Subcutaneous abdominal adipose tissue (tissue), 5 donors: Measurements from ENCODE around the gene REEP2.

Source experiments
- H3K27ac ChIP-seq: one replicate; pipeline ENCODE4 v1.7.0; 2013; ENCODE audit warnings: low read depth, mild to moderate bottlenecking, inconsistent platforms, low read length, moderate library complexity
- H3K27me3 ChIP-seq, 5 donors: one replicate each; pipeline ENCODE4 v1.7.0; 2013; ENCODE audit warnings: low read length in 5 of 5, inconsistent platforms in 1 of 5; ENCODE audit not compliant: control insufficient read depth in 5 of 5, insufficient read depth in 4 of 5
- H3K36me3 ChIP-seq, 5 donors: one replicate each; pipeline ENCODE4 v1.7.0; 2013; ENCODE audit warnings: low read length in 5 of 5; ENCODE audit not compliant: control insufficient read depth in 5 of 5, insufficient read depth in 5 of 5
- H3K4me1 ChIP-seq, 5 donors: one replicate each; pipeline ENCODE4 v1.7.0; 2013; ENCODE audit warnings: low read length in 5 of 5, mild to moderate bottlenecking in 3 of 5, moderate library complexity in 1 of 5; ENCODE audit not compliant: control insufficient read depth in 5 of 5, insufficient read depth in 5 of 5
- H3K4me3 ChIP-seq, 5 donors: one replicate each; pipeline ENCODE4 v1.7.0; 2013; ENCODE audit warnings: low read length in 5 of 5, low read depth in 1 of 5
- H3K9ac ChIP-seq, 5 donors: one replicate each; pipeline ENCODE4 v1.7.0; 2013; ENCODE audit warnings: low read length in 5 of 5, mild to moderate bottlenecking in 4 of 5, moderate library complexity in 3 of 5
- H3K9me3 ChIP-seq, 5 donors: one replicate each; pipeline ENCODE4 v1.7.0; 2013; ENCODE audit warnings: low read length in 5 of 5; ENCODE audit not compliant: control insufficient read depth in 5 of 5
- donor health status: healthy.
- donor health status: healthy.
- donor health status: healthy.
- donor health status: healthy.
- donor health status: healthy.

REEP2 gene

DNA sequence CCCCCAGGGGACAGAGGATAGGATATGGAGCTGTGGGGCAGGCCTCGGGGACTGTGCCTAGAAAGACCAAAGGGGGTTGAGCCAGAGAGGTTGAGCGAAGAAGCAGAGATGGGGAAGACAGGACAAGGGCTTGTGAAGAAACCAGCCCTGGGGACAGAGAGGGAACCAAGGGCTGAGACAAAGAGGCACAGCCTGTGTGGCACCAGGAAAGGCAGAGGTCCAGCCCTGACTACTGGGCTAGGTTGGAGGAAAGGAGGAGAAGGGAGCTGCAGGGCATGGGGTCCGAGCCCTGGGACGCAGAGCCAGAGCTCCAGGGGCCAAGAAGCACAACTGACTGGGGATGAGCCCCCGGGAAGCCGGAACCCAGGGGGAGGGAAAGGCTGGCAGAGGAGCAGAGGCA is 9.2 kb downstream of the REEP2 start:
- Histone ChIP-seq H3K27me3 (no peaks in the 10 kb centered on the region), H3K9ac (no peak overlapping the region), H3K27ac (no peak overlapping the region), H3K4me1 (peaks cover 2 to 22% (median 17%) of the 10 kb centered on the region in 5 donors), H3K4me3 (no peak overlapping the region), H3K9me3 (no peaks in the 10 kb centered on the region), H3K36me3 (peaks cover 0 to 2% (median 0%) of the 10 kb centered on the region in 5 donors)

DNA sequence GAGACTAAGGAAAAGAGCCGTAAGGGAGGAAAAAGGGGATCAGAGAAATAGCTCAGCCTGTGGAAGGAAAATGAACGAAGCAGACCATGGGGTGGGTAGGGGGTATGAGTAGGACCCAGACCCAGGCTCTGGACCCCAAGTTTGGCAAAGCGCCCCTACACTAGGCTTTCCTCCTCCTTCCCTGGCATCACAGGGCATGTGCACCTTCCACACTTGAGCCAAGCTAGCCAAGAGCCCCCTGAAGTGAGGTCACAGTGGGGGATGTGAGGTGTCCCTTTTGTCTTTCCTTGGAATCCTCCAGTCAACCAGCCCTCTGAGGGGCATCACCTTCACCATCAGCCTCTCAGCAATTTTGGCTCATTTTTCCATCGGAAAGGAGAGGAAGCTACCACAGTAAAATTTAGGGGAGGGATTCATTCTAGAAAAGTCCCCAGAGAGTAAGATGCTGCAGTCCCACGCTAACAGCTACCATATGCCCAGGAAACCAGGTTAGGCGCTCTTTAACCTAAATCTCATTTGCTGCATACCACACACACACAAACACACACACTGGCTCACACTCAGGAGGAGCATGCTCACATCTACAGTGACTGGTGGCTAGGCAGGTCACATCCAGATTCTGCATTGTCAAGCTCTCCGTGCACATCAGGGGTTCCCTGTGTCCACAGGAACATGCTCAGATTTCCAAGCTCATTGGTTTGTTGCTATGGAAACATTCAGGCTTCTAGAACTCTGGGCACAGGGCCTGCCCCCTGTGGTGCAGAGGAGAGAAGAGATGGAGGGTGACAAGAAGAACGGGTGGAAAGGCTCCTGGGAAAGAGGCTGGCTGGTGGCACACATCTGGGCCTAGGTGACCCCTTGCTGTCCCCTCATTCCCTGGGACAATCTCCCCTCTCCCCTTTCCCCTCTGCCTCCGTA is 9.9 kb downstream of the REEP2 start:
- H3K4me3 ChIP-seq, result no peak overlapping the region
- H3K27ac ChIP-seq, result no peak overlapping the region
- peaks cover 0 to 2% (median 0%) of the 10 kb centered on the region in 5 donors for H3K36me3 ChIP-seq
- no peaks in the 10 kb centered on the region for H3K9me3 ChIP-seq
- no peak overlapping the region for H3K9ac ChIP-seq
- H3K27me3 ChIP-seq, result peaks cover 0 to under 1% (median 0%) of the 10 kb centered on the region in 5 donors
- H3K4me1 ChIP-seq, result peaks cover 2 to 18% (median 12%) of the 10 kb centered on the region in 5 donors

DNA sequence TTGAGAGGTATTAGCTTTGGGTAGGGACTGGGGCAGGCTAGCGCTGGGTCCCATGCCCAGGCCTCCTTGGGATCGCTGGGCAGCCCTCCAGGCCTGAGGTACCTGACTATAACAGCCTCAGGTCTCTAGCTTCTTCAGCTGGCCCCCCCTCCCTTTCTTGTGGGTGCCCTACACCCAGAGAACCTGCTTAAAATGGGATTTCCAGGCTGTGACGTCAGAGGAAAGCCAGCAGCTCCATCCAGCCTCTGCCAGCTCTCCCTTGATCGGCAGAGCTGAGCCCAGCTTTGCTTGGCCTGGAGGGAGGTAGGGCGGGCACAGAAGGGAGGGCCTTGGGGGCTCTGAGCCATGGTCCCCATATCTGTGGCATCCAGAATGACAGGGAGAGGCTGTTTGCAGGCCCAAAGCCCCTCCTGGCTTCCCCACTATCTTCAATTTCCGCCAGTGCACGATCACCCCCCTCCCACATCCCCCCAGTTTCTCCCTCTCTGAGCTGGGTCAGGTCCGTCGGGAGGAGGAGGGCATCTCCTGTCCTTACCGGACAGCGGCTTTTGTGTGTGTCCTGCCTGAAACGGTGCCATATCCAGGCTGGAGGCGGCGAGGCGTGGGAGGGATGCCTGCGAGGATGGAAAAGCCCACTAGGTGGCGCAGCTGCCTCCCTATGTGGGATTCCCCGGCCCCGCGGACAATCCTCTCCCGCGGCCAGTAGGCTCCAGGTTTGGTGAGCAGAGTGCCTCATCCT is 10.8 kb downstream of the REEP2 start:
- Histone ChIP-seq H3K27ac (no peak overlapping the region), H3K9ac (peak overlapping the region in 2 of 5 donors; percentile 30 to 45), H3K27me3 (peaks cover 0 to 5% (median 0%) of the 10 kb centered on the region in 5 donors), H3K36me3 (no peaks in the 10 kb centered on the region), H3K4me3 (peak overlapping the region in 1 of 5 donors; percentile 22), H3K9me3 (no peaks in the 10 kb centered on the region), H3K4me1 (peaks cover 2 to 8% (median 7%) of the 10 kb centered on the region in 5 donors)

DNA sequence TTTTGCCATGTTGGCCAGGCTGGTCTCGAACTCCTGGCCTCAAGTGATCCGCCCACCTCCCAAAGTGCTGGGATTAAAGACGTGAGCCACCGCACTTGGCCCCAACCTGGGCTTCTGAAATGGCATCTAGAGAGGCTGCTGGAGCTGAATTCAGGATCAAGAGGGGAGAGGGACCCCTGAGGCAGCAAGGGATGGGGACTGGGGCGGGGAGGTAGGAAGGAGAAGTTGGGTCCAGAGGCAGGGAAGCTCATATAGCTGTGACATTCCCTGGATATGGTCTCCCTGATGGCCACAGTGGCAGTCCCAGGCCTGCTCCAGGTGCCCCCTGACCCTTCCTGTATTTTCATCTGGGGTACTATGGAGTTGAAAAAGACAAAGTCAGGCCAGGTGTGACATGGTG is 12.1 kb downstream of the REEP2 start:
- Histone ChIP-seq H3K9me3 (no peaks in the 10 kb centered on the region), H3K27ac (no peak overlapping the region), H3K4me3 (no peak overlapping the region), H3K27me3 (peaks cover 0 to 5% (median 0%) of the 10 kb centered on the region in 5 donors), H3K36me3 (no peaks in the 10 kb centered on the region), H3K9ac (no peak overlapping the region), H3K4me1 (peaks cover 2 to 6% (median 4%) of the 10 kb centered on the region in 5 donors)

DNA sequence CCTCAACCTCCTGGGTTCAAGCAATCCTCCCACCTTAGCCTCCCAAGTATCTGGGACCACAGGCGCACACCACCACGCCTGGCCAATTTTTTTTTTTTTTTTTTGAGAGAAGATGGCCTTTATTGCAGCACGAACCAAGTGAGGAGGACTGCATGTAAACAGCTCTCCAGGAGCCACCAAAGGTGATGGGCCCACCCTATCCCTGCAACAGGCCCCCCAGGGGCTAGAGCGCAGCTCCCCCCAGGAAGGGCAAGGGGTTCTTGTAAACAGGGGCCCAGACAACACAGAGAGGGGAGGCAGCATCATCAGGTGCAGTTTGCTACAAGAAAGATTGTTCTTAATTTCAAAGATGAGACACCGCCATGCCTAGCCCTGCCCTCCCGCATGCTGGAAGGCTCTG is 13.9 kb downstream of the REEP2 start:
- Histone ChIP-seq H3K4me1 (peaks cover 2 to 6% (median 4%) of the 10 kb centered on the region in 5 donors), H3K9me3 (no peaks in the 10 kb centered on the region), H3K27ac (no peak overlapping the region), H3K36me3 (no peaks in the 10 kb centered on the region), H3K9ac (no peak overlapping the region), H3K4me3 (no peak overlapping the region), H3K27me3 (peaks cover 0 to 8% (median 3%) of the 10 kb centered on the region in 5 donors)

DNA sequence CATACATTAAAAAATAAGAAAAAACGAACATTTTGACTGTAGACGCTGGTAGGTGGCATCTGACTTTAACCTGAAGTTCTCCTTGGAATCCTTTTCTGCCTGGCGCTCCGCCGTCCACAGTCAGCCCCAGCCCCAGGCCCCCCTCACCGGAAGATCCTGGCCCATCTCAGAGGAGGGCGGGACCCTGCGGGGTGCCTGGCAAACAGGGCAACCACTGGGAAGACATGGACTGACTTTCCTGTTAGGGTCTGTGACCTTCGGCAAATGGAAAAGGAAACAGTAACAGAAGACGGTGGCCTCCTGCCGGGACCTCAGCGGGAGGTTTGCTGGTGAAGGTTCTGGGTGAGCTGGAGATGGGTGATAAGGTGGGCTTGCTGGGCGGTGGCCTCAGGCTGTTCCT is 14.7 kb downstream of the REEP2 start:
- H3K36me3 ChIP-seq, result no peaks in the 10 kb centered on the region
- no peak overlapping the region for H3K27ac ChIP-seq
- peaks cover 0 to 8% (median 5%) of the 10 kb centered on the region in 5 donors for H3K27me3 ChIP-seq
- peaks cover 2 to 12% (median 5%) of the 10 kb centered on the region in 5 donors for H3K4me1 ChIP-seq
- no peak overlapping the region for H3K9ac ChIP-seq
- H3K4me3 ChIP-seq, result no peak overlapping the region
- no peaks in the 10 kb centered on the region for H3K9me3 ChIP-seq

DNA sequence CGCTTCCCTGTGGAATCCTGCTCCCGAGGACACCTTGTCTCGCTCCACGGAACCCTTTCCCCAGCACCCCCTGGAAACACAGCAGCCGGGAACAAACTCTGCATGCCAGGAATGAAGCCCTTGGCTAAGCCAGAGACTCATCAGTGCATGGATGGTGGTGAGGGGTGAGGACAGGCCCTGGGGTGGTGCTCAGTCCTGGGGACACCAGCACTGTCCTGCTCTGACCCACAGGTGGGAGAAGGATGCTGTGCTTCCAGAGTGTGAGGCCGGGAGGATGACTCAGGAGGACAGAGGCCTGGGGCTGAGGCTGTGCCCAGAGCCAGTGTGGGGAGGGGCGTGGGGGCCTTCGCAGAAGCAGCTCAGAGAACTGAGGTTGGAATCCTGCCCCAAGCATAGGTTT is 15.3 kb downstream of the REEP2 start:
- Histone ChIP-seq H3K36me3 (no peaks in the 10 kb centered on the region), H3K27ac (no peak overlapping the region), H3K4me3 (no peak overlapping the region), H3K27me3 (peaks cover 0 to 8% (median 5%) of the 10 kb centered on the region in 5 donors), H3K9ac (no peak overlapping the region), H3K4me1 (peaks cover 2 to 18% (median 8%) of the 10 kb centered on the region in 5 donors), H3K9me3 (no peaks in the 10 kb centered on the region)

DNA sequence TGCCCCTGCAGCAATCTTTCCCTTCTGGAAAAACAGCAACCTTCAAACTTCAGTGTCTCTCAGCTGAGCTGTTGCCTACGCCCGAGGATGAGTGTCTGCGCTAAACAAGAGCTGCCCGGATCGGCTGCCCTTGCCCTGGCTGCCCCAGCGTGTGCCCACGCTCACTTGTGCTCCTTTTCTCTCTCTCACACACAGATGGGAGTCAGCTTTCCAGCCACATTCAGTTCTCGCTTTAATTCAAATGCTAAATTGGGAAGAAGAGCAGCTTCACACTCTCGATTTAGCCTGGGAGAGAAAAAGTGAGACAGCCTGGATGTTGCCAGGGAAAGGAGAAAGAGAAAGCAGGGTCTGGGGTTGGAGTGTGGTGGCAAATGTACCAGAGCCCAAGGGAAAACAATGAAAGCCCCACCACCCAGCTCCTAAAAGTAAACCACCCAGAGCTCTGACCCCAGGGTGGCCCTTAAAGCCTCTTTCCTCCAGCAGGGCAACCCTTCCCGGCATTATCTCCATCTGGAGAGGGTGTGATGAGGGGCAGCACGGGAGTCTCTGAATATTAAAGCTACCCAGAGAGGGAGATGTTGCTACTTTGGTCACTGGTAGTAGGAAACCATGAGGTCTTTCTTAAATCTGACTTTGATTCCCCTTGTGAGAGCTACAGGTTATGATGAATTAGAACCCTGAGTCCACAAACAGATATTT is 16.5 kb downstream of the REEP2 start:
- Histone ChIP-seq H3K4me1 (peaks cover 0 to 17% (median 5%) of the 10 kb centered on the region in 5 donors), H3K9me3 (no peaks in the 10 kb centered on the region), H3K4me3 (no peak overlapping the region), H3K27ac (no peak overlapping the region), H3K27me3 (peaks cover 0 to 8% (median 5%) of the 10 kb centered on the region in 5 donors), H3K9ac (no peak overlapping the region), H3K36me3 (no peaks in the 10 kb centered on the region)

DNA sequence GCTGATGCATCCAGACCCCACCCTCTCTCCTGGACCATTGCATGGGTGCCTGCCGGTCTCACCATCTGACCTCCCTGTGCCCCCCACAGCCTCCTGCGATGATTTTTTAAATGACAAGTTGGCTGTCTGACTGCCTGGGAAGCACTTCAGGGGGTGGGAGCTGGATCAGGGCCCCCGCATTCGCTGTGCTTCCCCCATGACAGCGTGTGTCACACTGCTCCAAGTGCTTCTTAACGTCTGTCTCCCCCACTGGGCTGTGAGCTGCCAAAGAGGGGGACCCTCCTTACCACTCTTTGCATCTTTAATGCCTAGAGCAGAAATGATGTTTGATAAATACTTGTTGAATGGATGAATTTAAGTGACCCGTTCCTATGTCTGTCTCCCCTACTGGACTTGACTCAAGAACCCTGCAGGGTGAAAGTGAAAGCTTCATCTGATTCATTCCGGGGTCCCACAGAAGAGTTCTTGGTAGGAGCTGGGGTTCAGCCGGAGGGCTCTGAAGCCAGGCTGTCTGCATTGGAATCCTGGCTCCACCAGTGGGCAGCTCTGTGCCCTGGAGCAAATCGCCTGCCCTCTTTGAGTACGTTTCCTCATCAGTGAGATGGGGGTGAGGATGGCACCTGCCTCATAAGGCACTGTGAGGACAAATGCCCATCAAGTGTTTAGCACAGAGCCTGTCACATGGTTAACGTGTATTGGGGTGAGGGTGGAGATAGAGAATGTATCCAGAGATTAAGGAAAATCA is 18.8 kb downstream of the REEP2 start:
- H3K9me3 ChIP-seq, result no peaks in the 10 kb centered on the region
- no peaks in the 10 kb centered on the region for H3K36me3 ChIP-seq
- no peak overlapping the region for H3K4me3 ChIP-seq
- H3K27ac ChIP-seq, result no peak overlapping the region
- peaks cover 0 to 26% (median 6%) of the 10 kb centered on the region in 5 donors for H3K4me1 ChIP-seq
- H3K27me3 ChIP-seq, result peaks cover 0 to 8% (median 5%) of the 10 kb centered on the region in 5 donors
- H3K9ac ChIP-seq, result no peak overlapping the region
